Skeletal muscle tissue (tissue), 4 donors: Measurements from ENCODE around the gene RPS16. TPM values are rescaled to one million over a fixed set of nuclear protein-coding genes. Genes with fewer than 3 reads are reported as not detected.
"Not testable (repeated sequence)": the region's sequence is repeated elsewhere in the genome, so short reads cannot be mapped to it uniquely, and the experiment has no call there.

Experiments used
- H3K27ac ChIP-seq: one replicate; pipeline ENCODE4 v1.7.0; 2013; ENCODE audit warnings: mild to moderate bottlenecking, low read depth, low read length, inconsistent platforms
- H3K27me3 ChIP-seq, 3 donors: one replicate each; pipeline ENCODE4 v1.7.0; 2013; ENCODE audit warnings: low read length in 3 of 3; ENCODE audit not compliant: control insufficient read depth in 3 of 3, insufficient read depth in 3 of 3
- H3K36me3 ChIP-seq, 3 donors: one replicate each; pipeline ENCODE4 v1.7.0; 2013; ENCODE audit warnings: low read length in 3 of 3; ENCODE audit not compliant: control insufficient read depth in 3 of 3, insufficient read depth in 3 of 3
- H3K4me1 ChIP-seq, 3 donors: one replicate each; pipeline ENCODE4 v1.7.0; 2013; ENCODE audit warnings: low read length in 3 of 3, mild to moderate bottlenecking in 3 of 3; ENCODE audit not compliant: control insufficient read depth in 3 of 3, insufficient read depth in 3 of 3
- H3K4me3 ChIP-seq, 3 donors: one replicate each; pipeline ENCODE4 v1.7.0; 2013; ENCODE audit warnings: low read length in 3 of 3
- H3K9ac ChIP-seq, 3 donors: one replicate each; pipeline ENCODE4 v1.7.0; 2013; ENCODE audit warnings: low read length in 3 of 3, mild to moderate bottlenecking in 3 of 3, moderate library complexity in 2 of 3, low read depth in 1 of 3
- H3K9me3 ChIP-seq, 3 donors: one replicate each; pipeline ENCODE4 v1.7.0; 2013; ENCODE audit warnings: low read length in 3 of 3; ENCODE audit not compliant: control insufficient read depth in 3 of 3
- total RNA-seq: library from RNA; depleted of rRNA; stranded (reverse); fragments of >200 nt; gene quantifications from one replicate; pipeline ENCODE4 v1.2.3, GENCODE V29; 2014
- donor health status: Osteomylitis.

Gene RPS16
- total RNA-seq, 1 donor from 2014 or later = 128 TPM

GRCh38 chr19:39451257-39451656 is 15.5 kb upstream of the RPS16 start:
- Histone ChIP-seq H3K4me1 (peaks cover 21 to 30% (median 25%) of the 10 kb centered on the region in 3 donors), H3K36me3 (peaks cover 9 to 25% (median 21%) of the 10 kb centered on the region in 3 donors)
- H3K27ac ChIP-seq, H3K27me3 ChIP-seq, H3K9me3 ChIP-seq, H3K9ac ChIP-seq, H3K4me3 ChIP-seq: not testable (repeated sequence)

- H3K4me1 ChIP-seq = peaks cover 25 to 31% (median 31%) of the 10 kb centered on the region in 3 donors
- H3K27ac ChIP-seq = no peak overlapping the region
- H3K9me3 ChIP-seq = no peaks in the 10 kb centered on the region
- no peak overlapping the region for H3K4me3 ChIP-seq
- H3K36me3 ChIP-seq = peaks cover 10 to 20% (median 16%) of the 10 kb centered on the region in 3 donors
- H3K9ac ChIP-seq = no peak overlapping the region
- no peaks in the 10 kb centered on the region for H3K27me3 ChIP-seq
Observed at GRCh38 chr19:39449116-39449797, 13.5 kb upstream of the RPS16 start.

- H3K9ac ChIP-seq = no peak overlapping the region
- H3K36me3 ChIP-seq = peaks cover 10 to 15% (median 10%) of the 10 kb centered on the region in 3 donors
- no peaks in the 10 kb centered on the region for H3K9me3 ChIP-seq
- H3K27me3 ChIP-seq = no peaks in the 10 kb centered on the region
- H3K4me3 ChIP-seq = no peak overlapping the region
- H3K4me1 ChIP-seq = peaks cover 25 to 31% (median 31%) of the 10 kb centered on the region in 3 donors
- H3K27ac ChIP-seq = no peak overlapping the region
Observed at GRCh38 chr19:39448271-39448670, 12.5 kb upstream of the RPS16 start.

- Histone ChIP-seq H3K9me3 (no peaks in the 10 kb centered on the region), H3K36me3 (peaks cover 7 to 15% (median 10%) of the 10 kb centered on the region in 3 donors), H3K4me3 (peak overlapping the region; percentile 97 to 100 (median 99)), H3K4me1 (peaks cover 25 to 28% (median 28%) of the 10 kb centered on the region in 3 donors), H3K27ac (peak overlapping the region; percentile 92), H3K9ac (peak overlapping the region; percentile 99), H3K27me3 (no peaks in the 10 kb centered on the region)
Observed at GRCh38 chr19:39446365-39447084, 10.8 kb upstream of the RPS16 start.

- Histone ChIP-seq H3K36me3 (peaks cover 7 to 14% (median 10%) of the 10 kb centered on the region in 3 donors), H3K27me3 (no peaks in the 10 kb centered on the region), H3K27ac (peak within 1 kb of the TSS; percentile 92), H3K4me3 (peak within 1 kb of the TSS; percentile 97 to 100 (median 99)), H3K4me1 (peaks cover 25 to 28% (median 28%) of the 10 kb centered on the region in 3 donors), H3K9me3 (no peaks in the 10 kb centered on the region), H3K9ac (peak within 1 kb of the TSS; percentile 99)
Observed at GRCh38 chr19:39445196-39446111, 9.7 kb upstream of the RPS16 start, which contains the start of gene SUPT5H. TSS of gene SUPT5H (plus strand) at chr19:39445582. CDS start at chr19:39445891, 309 bp downstream.

GRCh38 chr19:39444598-39445195 is 8.9 kb upstream of the RPS16 start:
- peaks cover 24 to 30% (median 25%) of the 10 kb centered on the region in 3 donors for H3K4me1 ChIP-seq

GRCh38 chr19:39438270-39438934 is 2.7 kb upstream of the RPS16 start:
- Histone ChIP-seq H3K9me3 (no peaks in the 10 kb centered on the region), H3K4me1 (peaks cover 22 to 31% (median 29%) of the 10 kb centered on the region in 3 donors), H3K36me3 (peaks cover 10 to 14% (median 12%) of the 10 kb centered on the region in 3 donors), H3K4me3 (no peak overlapping the region), H3K9ac (no peak overlapping the region), H3K27me3 (peaks cover 0 to 5% (median 0%) of the 10 kb centered on the region in 3 donors), H3K27ac (no peak overlapping the region)

More at GRCh38 chr19:39444598-39445195, 8.9 kb upstream of the RPS16 start:
- Histone ChIP-seq H3K36me3 (peaks cover 7 to 13% (median 10%) of the 10 kb centered on the region in 3 donors), H3K4me3 (peak overlapping the region; percentile 97 to 100 (median 99)), H3K27ac (peak overlapping the region; percentile 92), H3K27me3 (no peaks in the 10 kb centered on the region), H3K9me3 (no peaks in the 10 kb centered on the region), H3K9ac (peak overlapping the region; percentile 99)

GRCh38 chr19:39436350-39436716 is 584 bp upstream of the RPS16 start:
- Histone ChIP-seq H3K9ac (peak overlapping the region; percentile 76 to 86 (median 77)), H3K4me3 (peak overlapping the region; percentile 66 to 99 (median 78)), H3K27ac (peak overlapping the region; percentile 74), H3K4me1 (peaks cover 22 to 33% (median 29%) of the 10 kb centered on the region in 3 donors), H3K36me3 (peaks cover 21 to 27% (median 22%) of the 10 kb centered on the region in 3 donors), H3K27me3 (peaks cover 0 to 5% (median 0%) of the 10 kb centered on the region in 3 donors), H3K9me3 (no peaks in the 10 kb centered on the region)
